T-cell (primary cell): ENCODE results near the gene FBXO41. TPM values are rescaled to one million over a fixed set of nuclear protein-coding genes. Genes with fewer than 3 reads are reported as not detected.
A peak's percentile ranks its signal among the peaks of the same experiment; 100 is the strongest.

Experiments used
- ATAC-seq, 4 experiments: fragments of 200-7000 bp in 3 of 4; fragments of 150-1000 bp in 1 of 4; cut with Tn5 transposase; replicated peaks in 1 of 4; 1 replicate in 3 of 4; 2 replicates in 1 of 4; pipeline ENCODE4 v1.10.0; 2021; ENCODE audit warnings: moderate library complexity in 3 of 4, mild to moderate bottlenecking in 2 of 4, moderate number of reproducible peaks in 1 of 4
- CTCF ChIA-PET, 2 donors: fragments of 300-600 bp; sonication (Branson Sonifier 250); formaldehyde crosslinking; loops; one replicate each; lab custom pipeline; 2022; ENCODE audit warnings: antibody characterized with exemption in 2 of 2; lab: Charles Lee
- POLR2A ChIA-PET, 2 donors: fragments of 300-600 bp; sonication (Branson Sonifier 250); formaldehyde crosslinking; loops; one replicate each; lab custom pipeline; 2022; ENCODE audit warnings: antibody characterized with exemption in 2 of 2; lab: Charles Lee
- DNase-seq, 35 experiments: peaks; one replicate each; pipeline versions ENCODE4 v3.0.0 to v3.0.0-alpha.2; 2013 to 2023
- H3K27ac ChIP-seq: one replicate; pipeline ENCODE4 v1.5.1; 2013; ENCODE audit warnings: low read length
- H3K27me3 ChIP-seq, 2 experiments: replicated peaks in 1 of 2; 1 replicate in 1 of 2; 2 replicates in 1 of 2; pipeline versions ENCODE4 v1.6.1 to v1.7.0; 2013; ENCODE audit warnings: low read length in 1 of 2, mixed read lengths in 1 of 2; ENCODE audit not compliant: control insufficient read depth in 2 of 2, insufficient read depth in 2 of 2; ENCODE audit errors: extremely low read depth in 1 of 2
- H3K36me3 ChIP-seq, 2 donors: 1 replicate in 1 of 2; 2 replicates in 1 of 2; pipeline versions ENCODE4 v1.6.1 to v1.7.0; 2013; ENCODE audit warnings: low read length in 1 of 2; ENCODE audit not compliant: control insufficient read depth in 2 of 2, insufficient read depth in 1 of 2; ENCODE audit errors: extremely low read depth in 1 of 2
- H3K4me1 ChIP-seq, 2 experiments: 1 replicate in 1 of 2; 2 replicates in 1 of 2; pipeline versions ENCODE4 v1.6.1 to v1.7.0; 2013; ENCODE audit warnings: low read length in 2 of 2, mixed read lengths in 1 of 2; ENCODE audit not compliant: insufficient read depth in 2 of 2, control insufficient read depth in 1 of 2; ENCODE audit errors: extremely low read depth in 1 of 2
- H3K4me3 ChIP-seq, 2 donors: 1 replicate in 1 of 2; 2 replicates in 1 of 2; pipeline versions ENCODE4 v1.5.1 to v1.7.0; 2013; ENCODE audit warnings: mild to moderate bottlenecking in 2 of 2, low read length in 1 of 2, moderate library complexity in 1 of 2; ENCODE audit not compliant: control insufficient read depth in 1 of 2; ENCODE audit errors: extremely low read depth in 1 of 2
- H3K9me3 ChIP-seq: 2 replicates; pipeline ENCODE4 v1.7.0; 2013
- H3K27ac Mint-ChIP-seq, 2 donors: one replicate each; pipeline ENCODE4 v1.8.0; 2020 to 2021; ENCODE audit warnings: mild to moderate bottlenecking in 2 of 2, mixed read lengths in 2 of 2
- H3K27me3 Mint-ChIP-seq, 2 donors: one replicate each; pipeline ENCODE4 v1.8.0; 2021 to 2022; ENCODE audit warnings: mixed read lengths in 2 of 2
- H3K36me3 Mint-ChIP-seq: one replicate; pipeline ENCODE4 v1.8.0; 2021; ENCODE audit warnings: mixed read lengths
- H3K4me1 Mint-ChIP-seq, 3 donors: one replicate each; pipeline ENCODE4 v1.8.0; 2020 to 2022; ENCODE audit warnings: mixed read lengths in 3 of 3, mild to moderate bottlenecking in 1 of 3
- H3K4me3 Mint-ChIP-seq, 3 donors: one replicate each; pipeline ENCODE4 v1.8.0; 2020 to 2022; ENCODE audit warnings: mild to moderate bottlenecking in 3 of 3, mixed read lengths in 3 of 3, moderate library complexity in 3 of 3
- H3K9me3 Mint-ChIP-seq, 3 donors: one replicate each; pipeline ENCODE4 v1.8.0; 2020 to 2022; ENCODE audit warnings: mixed read lengths in 3 of 3
- WGBS: methylation state at CpG from one replicate; pipeline ENCODE4 v1.1.5; 2013; ENCODE audit warnings: missing lambda C conversion rate; ENCODE audit not compliant: insufficient coverage; 5-methylcytosine and 5-hydroxymethylcytosine counted together
- total RNA-seq, 35 experiments: library from RNA in 6 of 35; stranded (reverse) in 6 of 35; fragments of 120-200 nt in 1 of 35; gene quantifications; one replicate each; pipeline versions ENCODE4 v1.2.1 to v1.2.4 and lab custom pipeline; 2013 to 2026

FBXO41 gene
- total RNA-seq, 5 donors from 2014 or later (not counting 1 experiment from before 2014, with no cell fraction given): 17.6 to 23.7 (median 19.6) TPM

GRCh38 chr2:73268830-73269685, 15.2 kb downstream of the FBXO41 start:
- peak overlapping the region; percentile 40 to 54 for H3K4me3 ChIP-seq
- no peaks in the 10 kb centered on the region for H3K27me3 ChIP-seq
- H3K9me3 Mint-ChIP-seq: no peaks in the 10 kb centered on the region
- peak overlapping the region; percentile 66 to 77 (median 72) for H3K4me3 Mint-ChIP-seq
- ATAC-seq: peak; percentile 94 to 96 (median 94)
- H3K27me3 Mint-ChIP-seq: no peaks in the 10 kb centered on the region
- 48% methylated on average over 95 of the region's 113 CpGs for WGBS
- H3K9me3 ChIP-seq: no peaks in the 10 kb centered on the region
- POLR2A ChIA-PET: no interaction called here
- no peak overlapping the region for H3K27ac ChIP-seq
- CTCF ChIA-PET: no interaction called here
- H3K36me3 ChIP-seq: peaks cover 3 to 4% of the 10 kb centered on the region in 2 donors
- peaks cover 7% of the 10 kb centered on the region for H3K36me3 Mint-ChIP-seq
- peaks cover 3 to 13% of the 10 kb centered on the region in 2 experiments for H3K4me1 ChIP-seq
- peak; percentile 52 to 88 (median 74) for DNase-seq
- H3K27ac Mint-ChIP-seq: peak overlapping the region in 1 of 2 donors; percentile 82
- peaks cover 21 to 30% (median 29%) of the 10 kb centered on the region in 3 donors for H3K4me1 Mint-ChIP-seq

- Histone ChIP-seq H3K9me3 (no peaks in the 10 kb centered on the region), H3K4me1 (peaks cover 3 to 13% of the 10 kb centered on the region in 2 experiments), H3K36me3 (peaks cover 5 to 10% of the 10 kb centered on the region in 2 donors), H3K27ac (no peak overlapping the region), H3K27me3 (no peaks in the 10 kb centered on the region), H3K4me3 (peak overlapping the region in 1 of 2 donors; percentile 5)
- Mint-ChIP-seq H3K36me3 (peaks cover 7% of the 10 kb centered on the region), H3K27ac (peak overlapping the region in 1 of 2 donors; percentile 82), H3K4me3 (peak overlapping the region; percentile 66 to 77 (median 72)), H3K9me3 (no peaks in the 10 kb centered on the region), H3K4me1 (peaks cover 21 to 30% (median 29%) of the 10 kb centered on the region in 3 donors), H3K27me3 (no peaks in the 10 kb centered on the region)
- no peak for ATAC-seq
- ChIA-PET POLR2A (no interaction called here), CTCF (interaction anchor here in 1 of 2 donors (0.5 kb wide), 1 partner anchor 77 kb away, joined by 4 read pairs; no protein-coding TSS in a partner anchor)
- DNase-seq: no peak
- 94% methylated on average over 14 of the region's 14 CpGs for WGBS
Observed at GRCh38 chr2:73268366-73268829, 15.9 kb downstream of the FBXO41 start.

DNA sequence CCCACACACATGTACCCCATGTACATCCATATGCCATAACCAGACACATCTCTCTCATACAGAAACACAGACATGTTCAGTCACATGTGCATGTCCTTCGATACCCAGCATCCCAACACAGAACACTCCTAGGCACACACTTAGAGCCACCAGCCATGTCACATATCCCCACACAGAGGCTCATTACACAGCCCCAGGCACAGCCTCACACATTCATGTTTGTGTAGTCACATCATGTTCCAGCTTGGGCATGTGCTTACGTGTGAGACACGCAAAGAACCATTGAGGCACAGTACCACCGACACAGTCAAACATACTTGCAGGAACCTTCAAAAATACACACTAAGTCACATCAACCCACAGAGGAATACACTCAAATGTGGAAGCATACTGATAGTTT, 17.3 kb downstream of the FBXO41 start:
- Mint-ChIP-seq H3K4me3 (peak overlapping the region in 1 of 3 donors; percentile 37), H3K27ac (no peak overlapping the region)

GRCh38 chr2:73266061-73266901, 18.0 kb downstream of the FBXO41 start:
- ChIA-PET POLR2A (no interaction called here), CTCF (no interaction called here)
- ATAC-seq (no peak), DNase-seq (no peak)
- H3K4me3 Mint-ChIP-seq: no peak overlapping the region
- Histone ChIP-seq H3K36me3 (peaks cover 10 to 11% of the 10 kb centered on the region in 2 donors), H3K27ac (no peak overlapping the region), H3K27me3 (no peaks in the 10 kb centered on the region), H3K4me3 (no peak overlapping the region), H3K4me1 (peaks cover 3 to 13% of the 10 kb centered on the region in 2 experiments), H3K9me3 (no peaks in the 10 kb centered on the region)
- H3K9me3 Mint-ChIP-seq: no peaks in the 10 kb centered on the region
- H3K27ac Mint-ChIP-seq: no peak overlapping the region
- 96% methylated on average over 23 of the region's 26 CpGs for WGBS
- peaks cover 7% of the 10 kb centered on the region for H3K36me3 Mint-ChIP-seq
- peaks cover 21 to 29% (median 25%) of the 10 kb centered on the region in 3 donors for H3K4me1 Mint-ChIP-seq
- H3K27me3 Mint-ChIP-seq: no peaks in the 10 kb centered on the region

More for the DNA sequence above, 17.3 kb downstream of the FBXO41 start:
- CTCF ChIA-PET: no interaction called here
- H3K4me3 ChIP-seq: no peak overlapping the region
- H3K36me3 ChIP-seq: peaks cover 10 to 11% of the 10 kb centered on the region in 2 donors
- no peak overlapping the region for H3K27ac ChIP-seq
- DNase-seq: no peak
- no peak for ATAC-seq
- Mint-ChIP-seq H3K27me3 (no peaks in the 10 kb centered on the region), H3K36me3 (peaks cover 7% of the 10 kb centered on the region), H3K4me1 (peaks cover 21 to 30% (median 29%) of the 10 kb centered on the region in 3 donors), H3K9me3 (no peaks in the 10 kb centered on the region)
- H3K27me3 ChIP-seq: no peaks in the 10 kb centered on the region
- WGBS: 100% methylated on average over 4 of the region's 4 CpGs
- POLR2A ChIA-PET: no interaction called here
- peaks cover 3 to 13% of the 10 kb centered on the region in 2 experiments for H3K4me1 ChIP-seq
- no peaks in the 10 kb centered on the region for H3K9me3 ChIP-seq

DNA sequence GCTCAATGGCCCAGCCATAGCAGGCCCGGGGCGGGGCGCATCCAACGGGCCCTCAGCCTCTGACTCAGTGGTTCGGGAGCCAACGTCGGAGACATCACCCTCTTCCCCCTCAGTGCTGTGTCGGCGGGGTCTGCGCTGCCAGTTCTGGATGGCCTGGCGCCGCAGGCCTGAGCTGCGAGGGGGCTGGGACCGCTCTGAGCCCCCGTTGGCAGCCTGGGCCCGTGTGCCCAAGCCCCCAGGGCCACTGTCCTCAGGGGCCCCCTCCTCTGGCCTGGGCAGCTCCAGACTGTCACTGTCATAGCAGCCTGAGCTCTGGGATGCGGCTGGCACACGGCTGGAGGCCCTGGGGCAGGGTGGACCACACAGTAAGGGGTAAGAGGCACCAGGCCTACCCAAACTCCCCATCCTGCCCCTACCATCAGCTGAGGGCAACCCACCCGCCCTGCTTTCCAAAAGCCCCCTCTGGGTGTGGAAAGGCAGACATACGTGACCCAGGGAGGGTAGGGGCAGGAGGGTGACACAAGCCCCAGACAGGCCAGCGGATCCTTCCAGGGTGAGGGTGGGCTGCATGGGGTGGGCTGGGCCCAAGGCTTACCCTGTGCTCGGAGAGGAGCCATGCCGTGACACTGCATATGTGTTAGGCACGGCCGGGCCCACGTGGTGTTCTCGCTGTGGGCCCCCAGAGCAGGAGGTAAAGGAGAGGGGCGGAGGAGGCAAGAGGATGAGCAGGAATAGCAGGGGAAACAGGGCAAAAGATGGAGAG, 18.8 kb downstream of the FBXO41 start:
- H3K9me3 Mint-ChIP-seq: no peaks in the 10 kb centered on the region
- DNase-seq: no peak
- ATAC-seq: no peak
- WGBS: 95% methylated on average over 26 of the region's 28 CpGs
- no peaks in the 10 kb centered on the region for H3K27me3 ChIP-seq
- no peak overlapping the region for H3K4me3 ChIP-seq
- peaks cover 7% of the 10 kb centered on the region for H3K36me3 Mint-ChIP-seq
- ChIA-PET CTCF (interaction anchor here in 1 of 2 donors (0.5 kb wide), 1 partner anchor 398 kb away, joined by 3 read pairs; no protein-coding TSS in a partner anchor), POLR2A (no interaction called here)
- no peaks in the 10 kb centered on the region for H3K27me3 Mint-ChIP-seq
- H3K27ac Mint-ChIP-seq: no peak overlapping the region
- H3K27ac ChIP-seq: no peak overlapping the region
- peaks cover 3 to 13% of the 10 kb centered on the region in 2 experiments for H3K4me1 ChIP-seq
- H3K4me3 Mint-ChIP-seq: no peak overlapping the region
- no peaks in the 10 kb centered on the region for H3K9me3 ChIP-seq
- peaks cover 19 to 29% (median 25%) of the 10 kb centered on the region in 3 donors for H3K4me1 Mint-ChIP-seq
- H3K36me3 ChIP-seq: peaks cover 10 to 11% of the 10 kb centered on the region in 2 donors
